HG02884 (cell line): ENCODE results near the gene ADAMTS16.

ENCODE experiments used
- ATAC-seq: cut with Tn5 transposase; IDR thresholded peaks from one replicate; pipeline ENCODE4 v1.9.1; 2021; ENCODE audit warnings: mild to moderate bottlenecking, moderate library complexity; ENCODE audit not compliant: unreplicated experiment

The ADAMTS16 gene

DNA sequence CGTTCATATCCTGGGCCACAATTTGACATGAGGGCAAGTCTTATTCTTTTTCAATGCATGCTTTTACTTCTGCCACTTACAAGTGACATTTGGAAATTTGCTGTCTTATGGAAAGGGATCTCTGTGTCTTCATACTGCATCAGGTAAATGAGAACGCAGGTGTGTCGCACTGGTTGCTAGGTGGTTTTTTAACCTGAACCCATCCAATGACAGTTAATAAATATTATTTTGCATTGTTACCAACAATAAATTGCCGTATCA, 1.1 kb downstream of the ADAMTS16 start:
- no peak for ATAC-seq

DNA sequence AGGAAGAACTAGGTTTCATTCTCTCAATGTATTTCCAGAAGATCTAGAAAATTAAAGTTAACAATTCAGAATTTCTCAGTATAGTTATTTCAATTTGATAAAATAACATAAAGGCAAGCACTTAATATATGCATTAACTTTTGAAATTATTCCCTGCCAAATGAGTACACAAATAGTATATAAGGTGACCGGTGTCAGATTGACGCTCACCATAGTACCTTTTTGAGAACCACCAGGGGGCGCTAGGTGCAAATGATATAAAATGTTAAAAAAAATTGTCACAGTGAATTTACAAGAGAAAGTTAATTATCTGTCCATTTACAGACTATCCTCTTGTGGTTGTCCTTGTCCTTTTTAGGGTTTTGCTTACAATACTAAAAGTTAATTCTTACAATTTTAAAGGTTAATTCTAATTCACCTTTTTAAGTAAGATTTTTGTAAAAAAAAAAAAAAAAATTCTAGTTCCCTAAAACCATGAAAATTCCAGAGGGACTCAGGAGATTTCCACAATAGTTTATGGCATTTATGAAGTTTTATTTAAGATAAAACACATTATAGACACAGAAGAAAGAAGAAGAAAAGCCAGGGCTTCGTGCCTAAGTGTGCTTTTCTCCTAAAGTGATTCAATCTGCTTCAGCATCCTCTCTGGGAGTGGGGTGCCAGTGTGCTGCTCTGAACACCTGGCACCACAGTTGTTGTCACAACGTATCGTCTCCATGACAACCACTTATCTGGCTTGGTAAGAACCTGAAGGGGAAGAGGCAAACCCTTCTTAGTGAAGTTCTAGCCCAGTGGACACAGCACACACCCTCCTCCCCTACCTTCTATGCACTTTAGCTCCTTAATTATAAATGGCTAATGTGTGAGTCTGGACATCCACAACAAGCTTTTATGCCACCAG, 1.7 kb downstream of the ADAMTS16 start:
- peak; percentile 63 for ATAC-seq

DNA sequence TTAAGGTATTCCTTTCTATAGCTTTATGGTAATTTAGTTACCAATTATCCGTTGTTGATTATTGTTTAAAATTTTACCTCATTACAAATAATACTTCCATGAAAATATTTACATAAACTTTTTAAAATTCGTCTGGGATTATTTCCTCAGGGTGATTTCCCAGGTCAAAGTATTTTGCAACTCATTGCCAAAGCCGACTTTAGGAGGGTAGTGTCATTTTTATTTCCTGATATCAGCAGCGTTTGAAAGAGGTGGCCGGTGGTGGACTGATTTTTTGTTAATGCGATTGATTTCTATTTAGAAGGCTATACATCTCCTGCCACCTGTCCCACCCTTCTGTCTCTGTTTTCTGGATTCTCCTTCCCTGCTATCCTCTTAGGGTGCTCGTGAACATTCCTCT, 4.3 kb downstream of the ADAMTS16 start:
- no peak for ATAC-seq

DNA sequence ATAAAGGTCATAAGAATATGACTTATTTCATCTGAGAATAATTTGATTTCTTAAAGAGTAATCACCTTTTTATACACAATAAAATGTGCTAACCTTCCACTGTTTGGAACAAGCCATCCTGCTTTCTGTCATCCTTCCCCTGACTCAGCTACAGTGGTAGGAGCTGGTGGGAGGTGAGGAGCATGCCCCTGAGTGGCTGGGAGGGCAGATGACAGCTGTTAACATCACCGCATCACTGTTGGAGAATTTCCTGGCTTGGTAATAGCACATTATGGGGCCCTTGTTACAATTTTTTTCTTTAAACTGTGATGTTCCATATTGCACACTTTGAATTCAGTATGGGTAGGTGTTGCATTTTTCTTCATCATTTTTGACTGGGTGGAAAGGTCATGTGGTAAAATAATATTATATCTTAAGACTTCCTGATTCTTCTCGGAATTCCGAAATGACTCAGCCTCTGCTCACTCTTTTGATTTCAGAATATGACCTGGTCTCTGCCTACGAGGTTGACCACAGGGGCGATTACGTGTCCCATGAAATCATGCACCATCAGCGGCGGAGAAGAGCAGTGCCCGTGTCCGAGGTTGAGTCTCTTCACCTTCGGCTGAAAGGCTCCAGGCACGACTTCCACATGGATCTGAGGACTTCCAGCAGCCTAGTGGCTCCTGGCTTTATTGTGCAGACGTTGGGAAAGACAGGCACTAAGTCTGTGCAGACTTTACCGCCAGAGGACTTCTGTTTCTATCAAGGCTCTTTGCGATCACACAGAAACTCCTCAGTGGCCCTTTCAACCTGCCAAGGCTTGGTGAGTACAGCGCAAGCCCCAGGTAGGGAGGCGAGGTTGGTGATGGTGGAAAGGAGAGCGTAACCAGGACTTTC, 5.8 kb downstream of the ADAMTS16 start:
- ATAC-seq = no peak

DNA sequence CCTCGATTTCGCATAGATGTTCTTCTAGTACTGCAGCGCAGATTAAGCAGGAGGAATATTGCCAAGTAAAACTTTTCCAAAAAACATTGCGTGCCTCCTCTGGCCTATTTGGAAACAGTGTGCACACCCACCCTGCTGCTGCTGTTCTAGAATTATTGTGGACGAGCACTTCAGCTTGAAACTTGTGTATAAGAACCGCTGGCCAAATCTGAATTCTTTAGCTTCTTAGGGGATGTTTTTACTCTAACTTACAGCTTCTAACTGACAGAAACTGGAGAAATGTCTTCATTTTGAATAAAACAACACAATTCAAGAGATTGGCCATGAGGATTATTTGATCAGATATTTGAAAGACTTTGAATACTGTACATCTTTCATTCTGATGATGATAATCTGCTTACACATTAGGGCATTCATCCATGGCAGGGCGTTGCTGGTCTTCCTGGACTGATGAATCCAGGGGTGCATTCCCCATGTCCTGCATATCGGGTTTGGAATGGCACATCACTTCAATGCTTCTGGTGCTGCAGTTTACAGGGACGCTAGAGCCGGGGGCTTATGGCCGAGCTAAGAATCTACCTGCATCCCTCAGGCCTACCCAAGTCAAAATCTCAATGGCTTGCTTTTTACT, 6.5 kb downstream of the ADAMTS16 start:
- ATAC-seq = no peak

DNA sequence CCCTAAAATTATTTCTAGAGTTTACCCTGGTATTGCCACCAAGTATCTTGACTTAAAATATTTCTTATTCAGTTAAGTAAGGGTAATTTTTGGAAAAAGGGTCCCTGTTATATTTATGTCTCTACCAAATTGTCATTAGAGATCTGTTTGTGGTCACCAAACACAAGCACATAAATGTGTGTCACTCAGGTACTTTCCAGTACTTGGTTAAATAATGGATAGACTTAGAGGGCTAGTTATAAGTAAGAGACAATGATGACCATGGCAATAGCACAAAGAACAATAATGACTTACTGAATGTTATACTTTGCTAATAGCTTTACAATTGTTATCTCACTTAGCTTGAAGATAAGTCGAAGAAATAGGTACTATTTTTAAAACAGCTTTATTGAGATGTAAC, 9.0 kb downstream of the ADAMTS16 start:
- ATAC-seq = no peak

DNA sequence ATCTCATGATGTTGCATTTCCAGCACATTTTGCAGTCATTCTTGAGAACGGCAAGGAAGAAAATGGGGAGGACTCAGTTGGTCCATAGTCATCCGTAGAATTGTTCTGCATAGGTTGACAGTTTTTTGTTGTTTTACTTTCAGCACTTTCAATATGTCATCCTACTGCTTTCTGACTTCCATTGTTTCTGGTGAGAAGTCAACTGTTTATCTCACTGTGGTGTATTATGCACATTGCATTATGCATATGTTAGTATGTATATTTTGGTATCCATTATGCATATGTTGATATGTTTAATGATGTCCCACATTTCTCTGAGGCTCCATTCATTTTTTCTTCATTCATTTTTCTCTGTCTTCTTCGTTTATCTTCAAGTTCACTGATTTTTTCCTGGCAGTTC, 10.5 kb downstream of the ADAMTS16 start:
- ATAC-seq = no peak

DNA sequence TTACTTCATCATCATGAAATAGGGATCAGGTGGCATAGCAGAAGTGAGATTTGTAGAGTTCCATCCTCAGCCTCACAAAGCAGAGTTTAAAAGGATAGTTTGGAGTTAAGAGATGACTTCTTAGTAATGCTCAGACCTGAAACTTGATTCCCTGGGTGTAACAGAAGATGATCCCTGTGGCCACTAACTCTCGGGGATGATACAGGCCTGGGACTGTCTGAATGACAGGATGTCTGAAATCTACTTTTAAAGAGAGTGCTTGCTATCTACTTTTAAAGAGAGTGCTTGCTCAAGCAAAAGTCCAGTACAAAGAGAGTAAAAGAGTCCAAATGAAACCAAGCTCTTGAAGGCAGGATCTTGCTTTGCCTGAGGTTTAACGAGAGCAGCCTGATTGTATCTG, 14.6 kb downstream of the ADAMTS16 start:
- no peak for ATAC-seq

DNA sequence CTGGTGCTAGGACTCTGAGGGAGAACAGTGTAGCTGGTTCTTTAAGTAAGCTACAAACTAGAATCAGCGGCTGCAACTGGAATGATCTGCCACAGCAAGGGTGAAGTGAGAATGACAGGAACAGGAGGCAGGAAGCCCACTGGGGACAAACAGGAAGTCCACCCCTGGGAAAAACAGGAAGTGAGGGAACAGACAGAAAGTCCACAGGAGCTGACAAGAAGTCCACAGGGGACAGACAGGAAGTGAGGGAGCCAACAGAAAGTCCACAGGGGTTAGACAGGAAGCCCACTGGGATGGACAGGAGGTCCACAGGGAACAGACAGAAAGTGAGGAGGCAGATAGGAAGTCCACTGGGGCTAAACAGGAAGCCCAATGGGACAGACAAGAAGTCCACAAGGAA, 15.5 kb downstream of the ADAMTS16 start:
- no peak for ATAC-seq

DNA sequence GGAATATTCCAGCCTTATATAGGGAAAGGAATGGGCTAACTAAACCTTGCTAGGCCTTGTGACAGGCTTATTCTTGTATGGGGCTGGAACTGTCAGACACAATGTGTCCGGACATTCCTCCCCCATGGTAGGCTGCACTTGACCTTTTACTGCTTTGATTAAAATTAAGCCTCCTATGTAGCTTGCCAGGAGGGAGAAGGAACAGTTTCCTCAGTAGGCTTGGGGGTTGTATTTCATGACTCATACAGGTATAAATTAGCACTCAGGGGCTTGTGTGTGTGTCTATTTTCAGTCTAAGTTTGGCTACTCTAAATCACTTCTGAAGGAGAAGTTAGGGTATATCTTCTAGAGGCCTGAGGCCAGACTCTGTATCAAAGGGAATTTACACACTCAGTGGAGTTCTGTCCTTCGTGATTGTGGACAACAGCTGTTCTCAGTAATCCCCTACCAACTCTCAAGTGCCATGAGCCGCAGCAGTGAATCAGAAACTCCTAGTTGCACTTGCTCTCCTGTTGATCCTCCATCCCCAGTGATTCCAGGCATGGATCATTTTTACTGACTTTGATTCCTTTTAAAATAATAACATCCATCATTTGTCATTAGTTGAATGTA, 16.4 kb downstream of the ADAMTS16 start:
- no peak for ATAC-seq

DNA sequence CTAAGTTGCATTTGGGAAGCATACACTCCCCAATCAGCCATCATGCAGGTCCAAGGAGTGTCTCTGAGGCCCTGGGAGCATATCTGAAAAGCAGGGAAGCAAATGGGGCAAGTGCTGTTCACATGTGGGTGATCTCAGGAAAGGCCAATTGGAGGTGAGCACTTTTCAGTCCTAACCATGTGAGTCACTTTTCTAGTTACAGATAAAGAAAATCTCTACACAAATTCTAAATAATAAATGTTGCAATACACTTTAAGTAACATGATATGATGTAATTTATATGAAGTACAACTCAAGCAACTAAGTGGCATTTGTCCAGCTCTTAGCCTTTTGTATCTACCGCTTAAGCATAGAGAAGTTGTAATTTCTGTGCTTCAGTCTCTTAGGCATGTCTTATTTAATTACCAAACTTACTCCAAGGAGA, 18.4 kb downstream of the ADAMTS16 start:
- ATAC-seq = no peak

DNA sequence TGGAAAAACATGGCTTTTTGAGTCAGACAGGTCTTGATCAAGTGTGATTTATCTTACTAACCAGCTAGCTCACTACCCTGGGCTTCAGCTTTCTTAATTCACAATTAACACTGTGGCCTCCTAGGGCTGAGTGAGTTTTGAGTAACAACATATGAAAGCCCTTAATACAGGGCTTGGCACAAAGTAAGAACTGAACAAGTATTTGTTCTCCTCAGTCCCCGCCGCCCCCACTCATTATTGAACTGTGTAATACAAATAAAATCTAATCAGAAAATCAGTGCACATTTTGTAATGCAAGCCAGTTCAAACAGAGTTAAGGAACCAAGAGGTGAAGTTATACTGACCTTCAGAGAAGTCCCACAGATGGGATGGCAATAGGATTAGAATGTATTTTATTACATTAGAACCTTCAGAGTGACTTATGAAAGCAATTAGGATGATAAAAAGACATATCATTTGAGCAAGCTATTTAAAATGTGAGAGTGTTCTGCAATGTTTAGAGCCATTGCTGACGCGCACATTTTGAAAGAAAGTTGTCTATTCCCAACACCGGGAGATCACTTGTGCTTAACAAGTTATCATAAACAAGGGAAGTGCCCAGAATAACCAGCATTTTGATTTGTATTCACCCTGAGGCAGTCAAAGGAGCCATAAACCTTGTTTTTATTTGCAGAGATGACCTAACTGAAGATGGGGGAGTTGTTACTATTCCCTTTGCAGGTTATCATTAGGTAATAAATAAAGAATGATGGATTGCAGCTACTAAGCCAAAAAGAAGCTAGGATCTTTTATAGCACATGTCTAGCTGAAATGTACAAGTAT, 19.4 kb downstream of the ADAMTS16 start:
- ATAC-seq = no peak

DNA sequence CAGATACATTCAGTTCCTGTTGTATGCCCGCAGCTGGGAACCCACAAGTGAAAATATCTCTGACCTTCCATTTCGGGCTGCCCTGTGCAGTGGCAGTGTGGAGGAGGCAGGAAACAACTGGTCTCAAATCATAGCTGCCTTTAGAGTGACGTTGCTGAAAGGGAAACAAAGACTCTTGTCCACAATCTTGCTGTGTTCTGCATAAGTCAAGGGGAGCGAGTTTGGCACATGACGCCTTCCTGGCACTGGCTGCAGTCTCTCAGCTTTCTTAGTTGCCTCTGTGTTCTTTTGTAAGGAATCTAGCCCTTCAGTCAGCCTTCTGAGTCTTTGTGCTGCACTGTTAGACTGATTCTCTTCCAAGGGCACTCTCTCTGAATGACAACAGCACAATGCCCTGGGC, 24.0 kb downstream of the ADAMTS16 start:
- no peak for ATAC-seq

DNA sequence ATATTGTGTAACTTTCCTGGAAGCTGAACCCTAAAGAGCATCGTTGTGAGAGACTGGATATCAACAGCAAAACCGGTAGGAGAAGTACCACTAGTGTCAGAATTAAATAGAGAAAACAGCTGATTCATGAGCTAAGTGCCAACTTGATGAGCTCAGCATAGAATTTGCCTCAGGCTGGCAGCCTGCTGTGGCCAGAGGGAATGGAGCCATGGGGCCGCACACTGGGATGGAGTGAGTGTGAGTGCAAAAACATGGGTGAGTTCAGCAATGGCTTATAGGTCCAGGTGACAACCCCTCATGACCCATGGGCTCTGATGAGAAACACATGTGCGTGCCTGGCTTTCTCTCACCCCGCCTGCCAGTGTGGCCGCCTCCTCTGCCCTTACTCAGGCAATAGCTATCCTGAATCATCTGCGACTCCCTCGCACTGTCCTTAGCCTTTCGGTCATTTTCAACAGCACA, 25.4 kb downstream of the ADAMTS16 start:
- no peak for ATAC-seq

DNA sequence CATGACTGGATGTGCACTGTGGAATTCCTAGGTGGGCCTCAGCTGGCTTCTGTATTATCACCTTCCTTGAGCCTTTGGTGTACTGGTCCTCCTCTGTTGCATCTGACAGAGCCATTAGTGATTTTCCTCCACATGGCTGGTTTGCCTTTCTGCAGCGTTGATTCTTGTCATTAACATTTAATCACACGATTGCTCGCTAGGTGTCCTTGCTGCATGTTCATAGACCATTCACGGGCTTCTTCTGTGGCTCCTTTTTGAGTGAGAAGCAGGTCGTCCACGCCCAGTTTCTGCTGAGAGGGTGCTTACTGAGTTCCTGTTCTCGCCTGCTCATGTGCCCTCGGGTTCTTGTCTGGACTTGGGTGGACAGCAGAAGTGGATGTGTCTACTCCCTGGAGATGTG, 29.3 kb downstream of the ADAMTS16 start:
- no peak for ATAC-seq

DNA sequence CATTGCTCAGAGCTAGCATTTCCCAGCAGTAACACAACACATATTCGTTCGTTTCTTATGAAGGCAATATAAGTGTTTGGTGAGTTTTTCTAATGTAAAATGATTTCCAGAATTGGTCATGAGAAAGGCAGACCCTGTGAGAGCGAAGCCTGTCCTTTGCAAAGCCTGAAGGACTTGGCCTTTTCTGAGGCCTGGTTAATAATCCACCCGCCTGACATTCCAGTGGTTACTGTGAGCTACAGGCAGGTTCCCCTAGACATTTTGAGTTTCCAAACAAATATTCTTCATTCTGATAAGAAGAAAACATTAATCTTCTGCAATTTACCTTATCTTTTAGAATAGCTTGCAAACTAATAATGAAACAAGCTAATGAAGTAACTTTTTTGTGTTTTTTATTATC, 38.0 kb downstream of the ADAMTS16 start:
- ATAC-seq = no peak

DNA sequence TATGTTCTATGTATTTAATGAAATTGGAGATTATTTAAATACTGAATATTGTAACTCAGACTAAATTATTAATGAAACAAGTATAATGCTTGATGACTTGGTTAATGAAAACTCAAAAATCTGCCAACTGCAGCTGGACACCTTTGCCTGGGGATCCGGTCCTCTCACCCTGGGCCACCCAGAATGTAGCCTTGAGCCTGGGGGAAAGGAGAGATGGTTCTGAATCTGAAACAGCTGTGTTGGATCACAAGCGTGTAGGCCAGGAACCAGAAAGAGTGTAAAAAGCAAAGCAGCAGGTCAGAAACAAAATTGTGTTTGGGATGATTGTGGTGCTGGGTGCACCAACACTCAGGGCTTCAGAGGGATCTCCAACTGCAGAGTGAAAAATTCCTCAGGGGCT, 38.5 kb downstream of the ADAMTS16 start:
- ATAC-seq = no peak

DNA sequence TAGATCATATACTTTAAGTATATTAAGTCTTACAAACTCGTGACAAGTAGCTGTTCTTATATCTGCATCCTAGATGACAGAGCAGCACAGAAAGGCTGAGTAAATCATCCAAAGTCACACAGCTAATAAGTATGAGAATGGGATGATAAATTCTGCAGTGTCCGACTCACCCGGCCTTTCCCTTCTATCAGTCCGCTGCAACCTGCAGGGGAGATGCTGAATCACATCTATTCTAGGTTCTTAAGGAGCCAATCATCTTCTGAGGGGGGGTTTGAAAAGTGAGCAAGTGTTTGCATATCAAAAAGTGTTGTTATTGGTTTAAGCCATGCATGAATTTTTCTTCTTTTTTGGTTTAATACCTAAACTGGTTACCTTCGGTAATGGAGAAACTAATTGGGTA, 38.9 kb downstream of the ADAMTS16 start:
- ATAC-seq = no peak

DNA sequence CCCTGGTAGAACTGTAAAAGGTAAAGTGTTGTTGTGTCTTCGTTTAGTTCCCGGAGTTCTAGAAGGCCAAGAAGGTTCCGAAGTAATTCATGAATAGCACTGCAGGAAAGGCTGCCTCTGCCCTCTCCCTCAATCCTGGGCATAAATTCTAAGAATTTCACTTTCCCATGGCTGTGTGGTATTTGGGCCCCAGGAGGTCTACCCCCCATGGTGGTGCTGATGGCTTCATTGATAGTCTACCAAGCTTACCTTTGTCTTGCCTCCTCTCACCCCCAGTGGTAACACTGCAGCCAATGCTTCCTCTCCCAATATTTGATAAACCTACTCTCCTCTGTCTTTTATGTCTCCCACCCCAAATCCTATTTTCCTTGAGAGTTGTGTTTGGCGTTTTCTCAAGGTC, 39.5 kb downstream of the ADAMTS16 start:
- ATAC-seq = no peak

DNA sequence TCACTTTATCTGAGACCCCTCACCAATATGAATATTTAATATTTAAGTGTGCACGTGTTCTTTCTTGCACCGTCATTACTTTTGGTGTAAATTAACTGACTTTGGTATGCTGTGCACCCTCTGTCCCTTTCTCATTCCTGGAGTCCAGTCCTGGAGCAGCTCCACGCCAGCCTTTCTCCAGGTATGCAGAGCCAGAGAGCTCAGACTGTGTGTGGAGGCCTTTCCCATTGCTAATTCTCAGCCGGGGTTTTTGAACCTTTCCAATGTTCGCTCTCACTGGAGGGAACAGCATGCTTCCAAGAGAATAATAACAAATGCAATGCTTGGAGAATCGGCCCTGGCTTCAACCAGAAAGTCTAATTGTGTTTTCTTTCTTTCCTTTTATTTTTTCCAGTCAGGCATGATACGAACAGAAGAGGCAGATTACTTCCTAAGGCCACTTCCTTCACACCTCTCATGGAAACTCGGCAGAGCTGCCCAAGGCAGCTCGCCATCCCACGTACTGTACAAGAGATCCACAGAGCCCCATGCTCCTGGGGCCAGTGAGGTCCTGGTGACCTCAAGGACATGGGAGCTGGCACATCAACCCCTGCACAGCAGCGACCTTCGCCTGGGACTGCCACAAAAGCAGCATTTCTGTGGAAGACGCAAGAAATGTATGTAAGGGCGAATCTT, 41.7 kb downstream of the ADAMTS16 start:
- no peak for ATAC-seq
